Gastrocnemius medialis (tissue), 4 donors: ENCODE measurements around the gene KRT36.

Experiments used
- CTCF ChIP-seq, 5 experiments: fragments of 450-650 bp in 3 of 5; fragments of 200-600 bp in 2 of 5; sonication (generic) in 2 of 5; IDR thresholded peaks in 4 of 5; conservative IDR thresholded peaks in 1 of 5; 1 replicate in 4 of 5; 2 replicates in 1 of 5; pipeline ENCODE4 v1.5.1; 2016 to 2019; ENCODE audit warnings: antibody characterized with exemption in 5 of 5, mild to moderate bottlenecking in 3 of 5, moderate library complexity in 3 of 5
- POLR2A ChIP-seq, 2 donors: fragments of 450-650 bp; IDR thresholded peaks; one replicate each; pipeline ENCODE4 v1.6.1; 2017; ENCODE audit warnings: antibody characterized with exemption in 2 of 2, mild to moderate bottlenecking in 2 of 2, moderate library complexity in 2 of 2

- no peak for TF ChIP-seq CTCF (IDR thresholded peaks at IDR 0.05 in 4 of 5, conservative IDR thresholded peaks at IDR 0.05 in 1 of 5)
- TF ChIP-seq POLR2A (IDR thresholded peaks at IDR 0.05) = no peak
Observed at GRCh38 chr17:41513168-41513547, 23.4 kb upstream of the KRT36 start.
